Vagina (tissue), 2 donors: Measurements from ENCODE around the gene SOX9.

Experiments
- POLR2A ChIP-seq, 2 donors: fragments of 450-650 bp; IDR thresholded peaks; one replicate each; pipeline ENCODE4 v1.6.1; 2017; ENCODE audit warnings: antibody characterized with exemption in 2 of 2, mild to moderate bottlenecking in 2 of 2, moderate library complexity in 2 of 2
- POLR2AphosphoS5 ChIP-seq, 2 donors: sonication (generic); formaldehyde crosslinking; IDR thresholded peaks; one replicate each; pipeline ENCODE4 v1.9.0; 2017; ENCODE audit warnings: antibody characterized with exemption in 2 of 2, mild to moderate bottlenecking in 2 of 2, low read depth in 1 of 2; ENCODE audit not compliant: insufficient read depth in 1 of 2
- TF ChIP-seq, protein P1 (sequence below), 3 experiments: fragments of 450-650 bp in 2 of 3; fragments of 200-600 bp in 1 of 3; sonication (generic) in 1 of 3; IDR thresholded peaks; one replicate each; pipeline ENCODE4 v1.5.1; 2017 to 2019; ENCODE audit warnings: antibody characterized with exemption in 3 of 3, mild to moderate bottlenecking in 2 of 3, moderate library complexity in 2 of 3

DNA sequence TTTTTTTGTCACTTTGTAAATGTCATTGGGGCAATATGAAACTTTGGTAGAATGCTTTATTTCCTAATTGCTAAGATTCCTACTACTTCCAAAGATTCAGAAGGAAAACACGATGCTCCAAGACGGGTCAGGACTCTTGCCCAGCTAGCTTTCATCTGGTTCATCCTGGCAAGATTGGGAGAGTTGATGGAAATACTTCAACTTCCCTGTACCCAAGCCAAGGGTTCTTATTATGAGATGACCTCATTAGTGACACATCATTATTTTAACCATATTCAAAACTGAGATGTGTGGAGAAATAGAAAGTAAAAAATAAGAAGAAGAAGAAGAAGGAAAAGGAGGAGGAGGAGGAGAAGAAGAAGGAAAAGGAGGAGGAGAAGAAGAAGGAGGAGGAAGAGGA lies 25.6 kb downstream of the SOX9 start:
- TF ChIP-seq, protein P1, sequence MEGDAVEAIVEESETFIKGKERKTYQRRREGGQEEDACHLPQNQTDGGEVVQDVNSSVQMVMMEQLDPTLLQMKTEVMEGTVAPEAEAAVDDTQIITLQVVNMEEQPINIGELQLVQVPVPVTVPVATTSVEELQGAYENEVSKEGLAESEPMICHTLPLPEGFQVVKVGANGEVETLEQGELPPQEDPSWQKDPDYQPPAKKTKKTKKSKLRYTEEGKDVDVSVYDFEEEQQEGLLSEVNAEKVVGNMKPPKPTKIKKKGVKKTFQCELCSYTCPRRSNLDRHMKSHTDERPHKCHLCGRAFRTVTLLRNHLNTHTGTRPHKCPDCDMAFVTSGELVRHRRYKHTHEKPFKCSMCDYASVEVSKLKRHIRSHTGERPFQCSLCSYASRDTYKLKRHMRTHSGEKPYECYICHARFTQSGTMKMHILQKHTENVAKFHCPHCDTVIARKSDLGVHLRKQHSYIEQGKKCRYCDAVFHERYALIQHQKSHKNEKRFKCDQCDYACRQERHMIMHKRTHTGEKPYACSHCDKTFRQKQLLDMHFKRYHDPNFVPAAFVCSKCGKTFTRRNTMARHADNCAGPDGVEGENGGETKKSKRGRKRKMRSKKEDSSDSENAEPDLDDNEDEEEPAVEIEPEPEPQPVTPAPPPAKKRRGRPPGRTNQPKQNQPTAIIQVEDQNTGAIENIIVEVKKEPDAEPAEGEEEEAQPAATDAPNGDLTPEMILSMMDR (IDR thresholded peaks at IDR 0.05): no peak
- no peak for TF ChIP-seq POLR2AphosphoS5 (IDR thresholded peaks at IDR 0.05; ENCODE audit: insufficient read depth in 1 of 2, low read depth in 1 of 2)
- no peak for TF ChIP-seq POLR2A (IDR thresholded peaks at IDR 0.05)
